ENCODE results near the gene SMYD3.

SMYD3 gene

DNA sequence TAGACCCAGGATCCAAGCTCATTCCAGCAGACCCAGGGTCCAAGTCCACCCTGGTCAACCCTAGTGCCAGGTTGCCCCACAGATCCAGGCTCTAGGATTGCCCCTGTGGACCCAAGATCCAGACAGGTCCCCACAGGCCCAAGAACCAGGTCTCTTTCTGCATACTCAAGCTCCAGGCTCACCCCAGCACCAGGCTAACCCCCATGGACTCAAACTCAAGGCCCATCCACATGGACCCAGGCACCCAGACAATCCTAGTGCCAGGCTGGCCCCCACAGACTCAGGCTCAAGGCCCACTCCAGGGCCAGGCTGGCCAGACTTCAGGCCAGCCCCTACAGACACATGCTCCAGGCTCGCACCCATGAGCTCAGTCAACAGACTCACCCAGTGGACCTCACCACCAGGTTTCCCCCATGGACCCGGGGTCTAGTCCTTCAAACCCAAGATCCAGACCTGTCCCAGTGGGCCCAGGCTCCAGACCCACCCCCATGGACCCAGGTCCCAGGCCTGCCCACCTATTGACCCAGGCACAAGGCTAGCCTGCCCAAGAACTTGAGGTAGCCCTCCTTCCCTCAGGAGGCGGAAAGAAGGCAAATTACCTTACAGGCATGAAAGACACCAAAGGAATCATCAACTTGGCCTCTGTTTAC lies 124.4 kb downstream of the SMYD3 start:
- no peaks in the 10 kb centered on the region for H3K4me1 ChIP-seq (ENCODE audit: insufficient read depth, insufficient read length)
- H3K9me3 ChIP-seq (ENCODE audit: insufficient read depth, low read length): no peaks in the 10 kb centered on the region
- no peaks in the 10 kb centered on the region for H3K36me3 ChIP-seq (ENCODE audit: insufficient read depth, insufficient read length, low read length)
- no peak overlapping the region for H3K9ac ChIP-seq (ENCODE audit: insufficient read length, low read depth)
- H3K27me3 ChIP-seq (ENCODE audit: insufficient read depth, insufficient read length): no peaks in the 10 kb centered on the region
- H3K4me3 ChIP-seq (ENCODE audit: insufficient read length, low read depth): no peak overlapping the region
- TF ChIP-seq YY1 (IDR thresholded peaks at IDR 0.05; ENCODE audit: insufficient read depth, insufficient read length) (no peak), SUZ12 (IDR thresholded peaks at IDR 0.05; ENCODE audit: extremely low read depth, insufficient read depth, insufficient read length) (no peak), ZNF274 (IDR thresholded peaks at IDR 0.05; ENCODE audit: low read depth, low read length) (no peak)
- DNase-seq (ENCODE audit: low read depth, low spot score): no peak

DNA sequence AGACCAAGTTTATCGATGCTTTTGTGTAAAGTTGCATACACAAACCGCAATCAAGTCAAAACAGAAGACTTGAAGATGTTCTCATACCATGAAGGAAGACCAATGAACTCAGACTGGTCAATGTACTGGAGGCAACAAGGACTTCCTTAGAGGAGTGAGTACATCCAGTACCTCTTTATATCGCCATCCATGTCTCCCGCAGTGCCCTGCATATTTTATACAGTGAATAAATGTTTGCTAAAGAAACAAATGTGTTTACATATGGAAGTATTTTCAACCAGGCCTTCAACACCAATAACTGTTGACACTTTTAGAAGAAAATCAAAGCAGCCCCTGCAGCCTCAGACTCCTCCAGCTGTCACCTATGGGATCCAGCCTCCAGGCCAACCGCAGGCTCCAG lies 125.6 kb downstream of the SMYD3 start:
- Histone ChIP-seq H3K27me3 (ENCODE audit: insufficient read depth, insufficient read length) (no peaks in the 10 kb centered on the region), H3K9me3 (ENCODE audit: insufficient read depth, low read length) (no peaks in the 10 kb centered on the region), H3K36me3 (ENCODE audit: insufficient read depth, insufficient read length, low read length) (no peaks in the 10 kb centered on the region), H3K9ac (ENCODE audit: insufficient read length, low read depth) (no peak overlapping the region), H3K4me1 (ENCODE audit: insufficient read depth, insufficient read length) (no peaks in the 10 kb centered on the region), H3K4me3 (ENCODE audit: insufficient read length, low read depth) (no peak overlapping the region)
- TF ChIP-seq SUZ12 (IDR thresholded peaks at IDR 0.05; ENCODE audit: extremely low read depth, insufficient read depth, insufficient read length) (no peak), YY1 (IDR thresholded peaks at IDR 0.05; ENCODE audit: insufficient read depth, insufficient read length) (no peak), ZNF274 (IDR thresholded peaks at IDR 0.05; ENCODE audit: low read depth, low read length) (no peak)
- no peak for DNase-seq (ENCODE audit: low read depth, low spot score)

DNA sequence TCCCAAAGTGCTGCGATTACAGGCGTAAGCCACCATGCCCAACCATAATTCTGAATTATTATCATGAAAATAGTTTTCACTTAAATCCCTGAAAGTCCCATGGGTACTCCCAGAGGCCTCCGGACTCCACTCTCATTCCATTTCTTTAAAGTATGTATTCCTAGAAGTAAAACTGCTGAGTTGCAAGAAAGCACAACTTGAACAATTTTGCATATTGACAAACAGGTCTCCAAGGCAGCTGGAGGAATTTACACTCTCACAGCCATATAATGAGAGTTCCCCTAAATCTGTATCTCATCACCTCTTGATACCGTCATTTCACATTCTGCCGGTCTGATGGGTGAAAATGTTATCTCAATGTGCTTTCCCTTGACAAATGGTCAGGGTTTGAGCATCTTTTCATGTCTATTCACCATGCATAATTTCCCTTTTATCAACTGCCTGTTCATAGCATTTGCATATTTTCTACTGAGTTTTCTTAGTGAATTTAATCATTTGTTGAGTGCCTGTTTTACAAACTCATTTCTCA lies 129.4 kb downstream of the SMYD3 start:
- Histone ChIP-seq H3K9me3 (ENCODE audit: insufficient read depth, low read length) (no peaks in the 10 kb centered on the region), H3K9ac (ENCODE audit: insufficient read length, low read depth) (no peak overlapping the region), H3K4me1 (ENCODE audit: insufficient read depth, insufficient read length) (no peaks in the 10 kb centered on the region), H3K4me3 (ENCODE audit: insufficient read length, low read depth) (no peak overlapping the region), H3K27me3 (ENCODE audit: insufficient read depth, insufficient read length) (no peaks in the 10 kb centered on the region), H3K36me3 (ENCODE audit: insufficient read depth, insufficient read length, low read length) (no peaks in the 10 kb centered on the region)
- TF ChIP-seq SUZ12 (IDR thresholded peaks at IDR 0.05; ENCODE audit: extremely low read depth, insufficient read depth, insufficient read length): no peak
- TF ChIP-seq ZNF274 (IDR thresholded peaks at IDR 0.05; ENCODE audit: low read depth, low read length): no peak
- TF ChIP-seq YY1 (IDR thresholded peaks at IDR 0.05; ENCODE audit: insufficient read depth, insufficient read length): no peak
- no peak for DNase-seq (ENCODE audit: low read depth, low spot score)

DNA sequence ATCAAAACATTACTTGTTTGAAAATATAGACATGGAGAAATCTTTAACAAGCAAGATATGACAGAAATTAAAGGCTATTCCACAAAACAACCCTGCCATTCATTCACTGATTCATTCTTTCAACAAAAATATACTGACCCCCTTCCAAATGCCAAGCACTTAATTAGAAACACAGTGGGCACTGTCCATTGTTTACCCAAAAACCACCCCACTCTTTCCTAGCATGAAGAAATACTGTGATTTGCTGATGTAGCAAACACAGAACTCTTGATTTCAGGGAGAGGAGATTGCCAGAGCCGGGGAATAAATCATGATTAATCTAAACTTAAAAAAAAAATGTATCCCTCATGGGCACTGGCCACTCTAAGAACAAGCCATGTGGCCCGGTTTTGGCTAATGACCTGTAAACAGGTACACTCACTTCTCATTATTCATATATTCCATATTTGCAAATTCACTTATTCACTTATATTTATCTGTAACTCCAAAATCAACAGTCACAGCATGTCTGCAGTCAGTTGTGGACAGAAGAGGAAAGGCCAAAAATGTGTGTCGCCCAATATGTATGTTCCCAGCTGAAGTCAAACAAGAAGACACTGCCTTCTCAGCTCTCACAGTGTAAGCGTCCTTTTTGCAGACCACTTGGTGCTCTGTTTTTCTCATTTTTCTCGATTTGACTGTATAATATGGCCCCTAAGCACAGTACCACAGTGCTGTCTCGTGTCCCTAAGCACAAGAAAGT lies 133.1 kb downstream of the SMYD3 start:
- no peaks in the 10 kb centered on the region for H3K9me3 ChIP-seq (ENCODE audit: insufficient read depth, low read length)
- H3K4me1 ChIP-seq (ENCODE audit: insufficient read depth, insufficient read length): no peaks in the 10 kb centered on the region
- no peak overlapping the region for H3K4me3 ChIP-seq (ENCODE audit: insufficient read length, low read depth)
- TF ChIP-seq SUZ12 (IDR thresholded peaks at IDR 0.05; ENCODE audit: extremely low read depth, insufficient read depth, insufficient read length): no peak
- TF ChIP-seq YY1 (IDR thresholded peaks at IDR 0.05; ENCODE audit: insufficient read depth, insufficient read length): no peak
- no peak for TF ChIP-seq ZNF274 (IDR thresholded peaks at IDR 0.05; ENCODE audit: low read depth, low read length)
- no peaks in the 10 kb centered on the region for H3K27me3 ChIP-seq (ENCODE audit: insufficient read depth, insufficient read length)
- H3K9ac ChIP-seq (ENCODE audit: insufficient read length, low read depth): no peak overlapping the region
- no peak for DNase-seq (ENCODE audit: low read depth, low spot score)
- no peaks in the 10 kb centered on the region for H3K36me3 ChIP-seq (ENCODE audit: insufficient read depth, insufficient read length, low read length)

DNA sequence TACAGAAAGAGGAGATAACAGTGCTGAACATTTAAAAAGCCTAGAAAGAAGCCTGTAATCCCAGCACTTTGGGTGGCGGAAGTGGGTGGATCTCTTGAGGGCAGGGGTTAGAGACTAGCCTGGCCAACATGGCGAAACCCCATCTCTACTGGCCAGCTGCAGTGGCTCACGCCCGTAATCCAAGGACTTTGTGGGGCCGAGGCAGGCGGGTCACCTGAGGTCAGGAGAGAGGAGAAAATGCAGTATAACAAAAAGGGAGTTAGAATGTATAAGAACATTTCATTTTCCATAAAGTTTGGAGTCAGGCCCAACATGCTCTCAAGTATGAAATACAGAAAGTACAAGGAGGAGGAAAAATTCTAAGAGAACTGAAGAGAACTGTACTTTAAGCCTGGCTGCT lies 134.5 kb downstream of the SMYD3 start:
- Histone ChIP-seq H3K9me3 (ENCODE audit: insufficient read depth, low read length) (no peaks in the 10 kb centered on the region), H3K4me3 (ENCODE audit: insufficient read length, low read depth) (no peak overlapping the region), H3K27me3 (ENCODE audit: insufficient read depth, insufficient read length) (no peaks in the 10 kb centered on the region), H3K4me1 (ENCODE audit: insufficient read depth, insufficient read length) (no peaks in the 10 kb centered on the region), H3K36me3 (ENCODE audit: insufficient read depth, insufficient read length, low read length) (no peaks in the 10 kb centered on the region), H3K9ac (ENCODE audit: insufficient read length, low read depth) (no peak overlapping the region)
- DNase-seq (ENCODE audit: low read depth, low spot score): no peak
- no peak for TF ChIP-seq YY1 (IDR thresholded peaks at IDR 0.05; ENCODE audit: insufficient read depth, insufficient read length)
- no peak for TF ChIP-seq SUZ12 (IDR thresholded peaks at IDR 0.05; ENCODE audit: extremely low read depth, insufficient read depth, insufficient read length)
- no peak for TF ChIP-seq ZNF274 (IDR thresholded peaks at IDR 0.05; ENCODE audit: low read depth, low read length)

DNA sequence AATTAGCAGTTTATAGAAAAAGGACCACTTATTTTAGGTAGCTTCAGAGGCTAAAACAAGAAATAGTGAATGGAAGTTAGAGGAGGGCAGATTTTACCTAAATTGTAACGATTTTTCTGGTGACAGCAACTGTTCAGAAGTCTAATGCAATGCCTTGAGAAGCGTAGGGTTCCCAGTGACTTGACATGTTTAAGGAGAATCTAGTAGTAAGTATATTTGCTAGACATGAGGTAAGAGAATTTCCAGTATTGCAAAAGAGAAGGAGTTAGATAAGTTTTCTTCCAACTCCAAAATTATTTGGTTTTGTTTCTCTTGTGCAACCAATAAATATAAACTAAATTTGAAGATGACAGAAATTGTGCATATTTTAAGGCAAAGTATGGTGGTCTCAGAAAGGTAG lies 140.0 kb downstream of the SMYD3 start:
- no peaks in the 10 kb centered on the region for H3K4me1 ChIP-seq (ENCODE audit: insufficient read depth, insufficient read length)
- no peaks in the 10 kb centered on the region; the same call in 1 of the 2 replicates for H3K9me3 ChIP-seq (ENCODE audit: insufficient read depth, low read length)
- H3K36me3 ChIP-seq (ENCODE audit: insufficient read depth, insufficient read length, low read length): no peaks in the 10 kb centered on the region
- no peak overlapping the region for H3K9ac ChIP-seq (ENCODE audit: insufficient read length, low read depth)
- TF ChIP-seq ZNF274 (IDR thresholded peaks at IDR 0.05; ENCODE audit: low read depth, low read length) (no peak), SUZ12 (IDR thresholded peaks at IDR 0.05; ENCODE audit: extremely low read depth, insufficient read depth, insufficient read length) (no peak), YY1 (IDR thresholded peaks at IDR 0.05; ENCODE audit: insufficient read depth, insufficient read length) (no peak)
- no peaks in the 10 kb centered on the region for H3K27me3 ChIP-seq (ENCODE audit: insufficient read depth, insufficient read length)
- DNase-seq (ENCODE audit: low read depth, low spot score): no peak
- H3K4me3 ChIP-seq (ENCODE audit: insufficient read length, low read depth): no peak overlapping the region

DNA sequence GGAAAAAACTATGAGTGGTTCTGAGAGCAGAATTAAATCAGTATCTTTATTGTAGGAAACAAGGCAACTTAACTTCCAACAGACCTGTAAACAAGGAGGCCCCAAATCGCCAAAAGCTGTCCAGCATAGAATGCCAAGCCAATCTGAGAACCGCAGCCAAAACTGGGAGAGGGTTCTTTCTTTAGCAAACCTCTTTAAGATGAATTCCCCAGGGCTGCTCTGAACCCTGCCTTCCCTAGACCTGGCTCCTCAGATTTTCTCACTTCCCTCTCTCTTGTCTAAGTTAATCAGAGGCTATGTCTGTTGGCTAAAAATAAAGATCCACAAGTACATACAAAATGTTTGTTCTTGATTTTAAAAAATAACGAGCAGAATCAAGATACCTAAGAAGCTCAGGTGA lies 141.4 kb downstream of the SMYD3 start:
- DNase-seq (ENCODE audit: low read depth, low spot score): no peak
- Histone ChIP-seq H3K36me3 (ENCODE audit: insufficient read depth, insufficient read length, low read length) (no peaks in the 10 kb centered on the region), H3K9ac (ENCODE audit: insufficient read length, low read depth) (no peak overlapping the region), H3K27me3 (ENCODE audit: insufficient read depth, insufficient read length) (no peaks in the 10 kb centered on the region), H3K9me3 (ENCODE audit: insufficient read depth, low read length) (no peaks in the 10 kb centered on the region; the same call in 1 of the 2 replicates), H3K4me1 (ENCODE audit: insufficient read depth, insufficient read length) (no peaks in the 10 kb centered on the region), H3K4me3 (ENCODE audit: insufficient read length, low read depth) (no peak overlapping the region)
- no peak for TF ChIP-seq ZNF274 (IDR thresholded peaks at IDR 0.05; ENCODE audit: low read depth, low read length)
- no peak for TF ChIP-seq YY1 (IDR thresholded peaks at IDR 0.05; ENCODE audit: insufficient read depth, insufficient read length)
- TF ChIP-seq SUZ12 (IDR thresholded peaks at IDR 0.05; ENCODE audit: extremely low read depth, insufficient read depth, insufficient read length): no peak
